GM23248 (cell line): ENCODE measurements around the gene GTF2H1.

Experiments used
- EZH2 ChIP-seq: fragments of 200-600 bp; sonication (generic); IDR thresholded peaks from 2 replicates; pipeline ENCODE4 v1.6.1; 2018; ENCODE audit warnings: antibody characterized with exemption, mild to moderate bottlenecking; ENCODE audit not compliant: insufficient read depth, poor library complexity, severe bottlenecking
- EZH2phosphoT487 ChIP-seq: fragments of 200-600 bp; sonication (generic); IDR thresholded peaks from 2 replicates; pipeline ENCODE4 v1.6.1; 2018; ENCODE audit warnings: antibody characterized with exemption, moderate library complexity, mild to moderate bottlenecking, low read depth; ENCODE audit not compliant: insufficient read depth

- TF ChIP-seq EZH2 (no peak), EZH2phosphoT487 (no peak)
These were observed 67.7 kb downstream of the GTF2H1 start for GRCh38 chr11:18390088-18390487.
